Measurements from ENCODE around the gene ZIM2. TPM values are rescaled to one million over a fixed set of nuclear protein-coding genes. Genes with fewer than 3 reads are reported as not detected.

ZIM2 gene
- total and polyA plus RNA-seq, 4 donors = 0.08 to 1.6 (median 0.12) TPM; not detected in 1

- Histone ChIP-seq H3K4me1 (ENCODE audit: control insufficient read depth in 5 of 5, insufficient read depth in 5 of 5, low read length in 5 of 5) (no peaks in the 10 kb centered on the region), H3K9ac (ENCODE audit: insufficient read depth in 1 of 2, low read length in 2 of 2) (no peak overlapping the region), H3K27me3 (ENCODE audit: control insufficient read depth in 3 of 3, insufficient read depth in 3 of 3, low read length in 2 of 3) (no peaks in the 10 kb centered on the region), H3K36me3 (ENCODE audit: control insufficient read depth in 4 of 4, insufficient read depth in 4 of 4, low read length in 4 of 4) (peaks cover 0 to 2% (median 0%) of the 10 kb centered on the region in 4 donors), H3K4me3 (no peak overlapping the region), H3K27ac (ENCODE audit: low read depth in 1 of 2, low read length in 1 of 2) (no peak overlapping the region), H3K9me3 (ENCODE audit: control insufficient read depth in 4 of 4, insufficient read depth in 3 of 4, low read length in 3 of 4) (peaks cover 0 to 8% (median 5%) of the 10 kb centered on the region in 4 donors)
- ATAC-seq (ENCODE audit: insufficient read depth, low FRiP score) (no peak), DNase-seq (no peak)
- TF ChIP-seq, protein P1, sequence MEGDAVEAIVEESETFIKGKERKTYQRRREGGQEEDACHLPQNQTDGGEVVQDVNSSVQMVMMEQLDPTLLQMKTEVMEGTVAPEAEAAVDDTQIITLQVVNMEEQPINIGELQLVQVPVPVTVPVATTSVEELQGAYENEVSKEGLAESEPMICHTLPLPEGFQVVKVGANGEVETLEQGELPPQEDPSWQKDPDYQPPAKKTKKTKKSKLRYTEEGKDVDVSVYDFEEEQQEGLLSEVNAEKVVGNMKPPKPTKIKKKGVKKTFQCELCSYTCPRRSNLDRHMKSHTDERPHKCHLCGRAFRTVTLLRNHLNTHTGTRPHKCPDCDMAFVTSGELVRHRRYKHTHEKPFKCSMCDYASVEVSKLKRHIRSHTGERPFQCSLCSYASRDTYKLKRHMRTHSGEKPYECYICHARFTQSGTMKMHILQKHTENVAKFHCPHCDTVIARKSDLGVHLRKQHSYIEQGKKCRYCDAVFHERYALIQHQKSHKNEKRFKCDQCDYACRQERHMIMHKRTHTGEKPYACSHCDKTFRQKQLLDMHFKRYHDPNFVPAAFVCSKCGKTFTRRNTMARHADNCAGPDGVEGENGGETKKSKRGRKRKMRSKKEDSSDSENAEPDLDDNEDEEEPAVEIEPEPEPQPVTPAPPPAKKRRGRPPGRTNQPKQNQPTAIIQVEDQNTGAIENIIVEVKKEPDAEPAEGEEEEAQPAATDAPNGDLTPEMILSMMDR (IDR thresholded peaks at IDR 0.05; ENCODE audit: control extremely low read depth, extremely low read depth) = no peak
- WGBS, 2 donors = 86 to 90% methylated on average over 3 of the region's 3 CpGs
Observed at GRCh38 chr19:56808717-56809392, 31.7 kb downstream of the ZIM2 start.

DNA sequence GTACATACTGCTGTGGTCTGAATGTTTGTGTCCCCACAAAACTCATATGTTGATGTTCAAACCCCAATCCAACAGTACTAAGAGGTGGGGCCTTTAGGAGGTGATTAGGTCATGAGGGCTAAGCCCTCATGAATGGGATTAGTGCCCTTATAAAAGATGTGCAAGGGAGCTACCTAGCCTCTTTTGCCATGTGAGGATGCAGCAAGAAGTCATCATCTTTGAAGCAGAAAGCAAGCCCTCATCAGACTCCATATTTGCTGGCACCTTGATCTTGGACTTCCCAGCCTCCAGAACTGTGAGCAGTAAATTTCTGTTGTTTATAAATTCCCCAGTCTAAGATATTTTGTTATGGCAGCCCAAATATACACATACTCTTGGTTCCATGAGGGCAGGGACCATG is 33.9 kb downstream of the ZIM2 start:
- Histone ChIP-seq H3K27ac (ENCODE audit: low read depth in 1 of 2, low read length in 1 of 2) (no peak overlapping the region), H3K4me3 (no peak overlapping the region), H3K4me1 (ENCODE audit: control insufficient read depth in 5 of 5, insufficient read depth in 5 of 5, low read length in 5 of 5) (no peaks in the 10 kb centered on the region), H3K9me3 (ENCODE audit: control insufficient read depth in 4 of 4, insufficient read depth in 3 of 4, low read length in 3 of 4) (peaks cover 0 to 17% (median 9%) of the 10 kb centered on the region in 4 donors), H3K9ac (ENCODE audit: insufficient read depth in 1 of 2, low read length in 2 of 2) (no peak overlapping the region), H3K36me3 (ENCODE audit: control insufficient read depth in 4 of 4, insufficient read depth in 4 of 4, low read length in 4 of 4) (peaks cover 0 to 2% (median 0%) of the 10 kb centered on the region in 4 donors), H3K27me3 (ENCODE audit: control insufficient read depth in 3 of 3, insufficient read depth in 3 of 3, low read length in 2 of 3) (no peaks in the 10 kb centered on the region)
- DNase-seq = no peak
- ATAC-seq (ENCODE audit: insufficient read depth, low FRiP score) = no peak
- TF ChIP-seq, protein P1 (IDR thresholded peaks at IDR 0.05; ENCODE audit: control extremely low read depth, extremely low read depth) = no peak

DNA sequence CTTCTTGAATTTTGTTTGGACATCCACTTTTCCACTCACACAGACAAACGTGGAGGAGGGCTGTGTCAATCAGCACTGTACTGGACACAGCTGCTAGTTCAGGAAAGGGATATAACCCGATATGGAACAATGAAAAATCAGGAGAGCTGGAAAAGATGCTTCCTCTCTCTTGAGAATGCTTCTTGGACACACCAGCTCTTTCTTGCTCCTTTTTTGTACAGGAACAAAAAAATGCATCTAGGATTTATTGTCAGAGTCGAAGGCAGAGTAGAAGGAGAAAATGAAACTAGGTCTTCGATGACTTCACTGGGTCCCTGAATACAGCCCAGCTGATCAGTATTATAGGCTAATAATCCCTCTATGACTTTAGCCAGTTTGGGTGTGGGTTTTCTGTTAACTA is 62.2 kb downstream of the ZIM2 start:
- H3K36me3 ChIP-seq (ENCODE audit: control insufficient read depth in 4 of 4, insufficient read depth in 4 of 4, low read length in 4 of 4) = no peaks in the 10 kb centered on the region
- no peak for ATAC-seq (ENCODE audit: insufficient read depth, low FRiP score)
- no peaks in the 10 kb centered on the region for H3K27me3 ChIP-seq (ENCODE audit: control insufficient read depth in 3 of 3, insufficient read depth in 3 of 3, low read length in 2 of 3)
- H3K4me1 ChIP-seq (ENCODE audit: control insufficient read depth in 5 of 5, insufficient read depth in 5 of 5, low read length in 5 of 5) = no peaks in the 10 kb centered on the region
- H3K4me3 ChIP-seq = no peak overlapping the region
- H3K27ac ChIP-seq (ENCODE audit: low read depth in 1 of 2, low read length in 1 of 2) = no peak overlapping the region
- DNase-seq = no peak
- TF ChIP-seq, protein P1 (IDR thresholded peaks at IDR 0.05; ENCODE audit: control extremely low read depth, extremely low read depth) = no peak
- 79 to 86% methylated on average over 4 of the region's 4 CpGs for WGBS, 2 donors
- H3K9ac ChIP-seq (ENCODE audit: insufficient read depth in 1 of 2, low read length in 2 of 2) = no peak overlapping the region
- H3K9me3 ChIP-seq (ENCODE audit: control insufficient read depth in 4 of 4, insufficient read depth in 3 of 4, low read length in 3 of 4) = no peaks in the 10 kb centered on the region

- Histone ChIP-seq H3K27ac (ENCODE audit: low read depth in 1 of 2, low read length in 1 of 2) (no peak overlapping the region), H3K36me3 (ENCODE audit: control insufficient read depth in 4 of 4, insufficient read depth in 4 of 4, low read length in 4 of 4) (no peaks in the 10 kb centered on the region), H3K27me3 (ENCODE audit: control insufficient read depth in 3 of 3, insufficient read depth in 3 of 3, low read length in 2 of 3) (no peaks in the 10 kb centered on the region), H3K4me3 (no peak overlapping the region), H3K4me1 (ENCODE audit: control insufficient read depth in 5 of 5, insufficient read depth in 5 of 5, low read length in 5 of 5) (peaks cover 0 to 7% (median 5%) of the 10 kb centered on the region in 5 donors), H3K9ac (ENCODE audit: insufficient read depth in 1 of 2, low read length in 2 of 2) (no peak overlapping the region), H3K9me3 (ENCODE audit: control insufficient read depth in 4 of 4, insufficient read depth in 3 of 4, low read length in 3 of 4) (peaks cover 0 to 13% (median 0%) of the 10 kb centered on the region in 4 donors)
- DNase-seq (no peak), ATAC-seq (ENCODE audit: insufficient read depth, low FRiP score) (no peak)
- 93 to 94% methylated on average over 4 of the region's 4 CpGs for WGBS, 2 donors
- TF ChIP-seq, protein P1 (IDR thresholded peaks at IDR 0.05; ENCODE audit: control extremely low read depth, extremely low read depth) = no peak
Observed at GRCh38 chr19:56769650-56770049, 70.9 kb downstream of the ZIM2 start.
